Epithelial cell of prostate (primary cell): ENCODE measurements around the gene MRPL55.

Source experiments
- DNase-seq: peaks from one replicate; pipeline ENCODE4 v3.0.0-alpha.2; 2011; ENCODE audit warnings: low read depth, low spot score
- H3K27ac ChIP-seq: fragments of 450-650 bp; 2 replicates; pipeline ENCODE4 v1.5.1; 2017; ENCODE audit warnings: mild to moderate bottlenecking

The MRPL55 gene

DNA sequence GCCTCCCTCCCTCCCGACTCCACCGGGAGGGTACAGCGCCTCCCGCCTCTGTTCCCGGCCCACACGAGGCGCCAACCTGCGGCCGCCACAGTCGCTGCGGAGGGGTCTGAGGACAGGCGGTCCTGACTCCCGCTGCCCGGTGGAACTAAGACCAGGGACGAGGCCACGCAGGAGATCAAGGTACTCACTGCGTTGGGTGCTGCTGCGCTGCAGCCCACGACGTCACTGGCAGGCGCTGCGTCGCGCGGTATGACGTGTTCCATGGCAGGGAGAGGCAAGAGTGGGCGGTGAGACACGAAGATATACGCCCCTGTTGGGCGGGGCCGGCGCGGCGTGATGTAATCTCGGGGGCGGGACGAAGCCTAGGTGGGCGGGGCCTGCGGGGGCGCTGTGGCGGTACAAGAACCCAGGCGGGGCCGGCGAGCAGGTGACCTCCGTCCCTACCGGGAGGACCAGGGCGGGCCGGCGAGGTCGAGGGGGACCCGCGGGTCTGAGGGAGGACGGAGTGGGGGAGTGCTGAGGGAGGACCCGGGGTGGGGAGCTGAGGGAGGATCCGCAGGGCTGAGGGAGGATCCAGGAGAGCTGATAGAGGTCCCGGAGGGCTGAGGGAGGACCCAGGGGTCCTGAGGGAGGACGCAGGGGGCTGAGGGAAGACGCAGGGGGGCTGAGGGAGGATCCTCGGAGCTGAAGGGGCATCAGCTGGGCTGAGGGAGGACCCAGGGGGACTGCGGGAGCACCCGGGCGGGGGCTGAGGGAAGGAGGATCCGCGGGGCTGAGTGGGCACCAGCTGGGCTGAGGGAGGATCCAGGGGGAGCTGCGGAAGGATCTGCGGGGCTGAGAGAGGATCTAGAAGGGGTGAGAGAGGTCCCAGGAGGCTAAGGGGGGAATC lies at the start of gene MRPL55:
TSS of gene MRPL55 (minus strand) at position 227 of the 889 bp plus-strand sequence. CDS start 1,039 bp downstream, outside the sequence.
- DNase-seq, result peak; percentile 83

DNA sequence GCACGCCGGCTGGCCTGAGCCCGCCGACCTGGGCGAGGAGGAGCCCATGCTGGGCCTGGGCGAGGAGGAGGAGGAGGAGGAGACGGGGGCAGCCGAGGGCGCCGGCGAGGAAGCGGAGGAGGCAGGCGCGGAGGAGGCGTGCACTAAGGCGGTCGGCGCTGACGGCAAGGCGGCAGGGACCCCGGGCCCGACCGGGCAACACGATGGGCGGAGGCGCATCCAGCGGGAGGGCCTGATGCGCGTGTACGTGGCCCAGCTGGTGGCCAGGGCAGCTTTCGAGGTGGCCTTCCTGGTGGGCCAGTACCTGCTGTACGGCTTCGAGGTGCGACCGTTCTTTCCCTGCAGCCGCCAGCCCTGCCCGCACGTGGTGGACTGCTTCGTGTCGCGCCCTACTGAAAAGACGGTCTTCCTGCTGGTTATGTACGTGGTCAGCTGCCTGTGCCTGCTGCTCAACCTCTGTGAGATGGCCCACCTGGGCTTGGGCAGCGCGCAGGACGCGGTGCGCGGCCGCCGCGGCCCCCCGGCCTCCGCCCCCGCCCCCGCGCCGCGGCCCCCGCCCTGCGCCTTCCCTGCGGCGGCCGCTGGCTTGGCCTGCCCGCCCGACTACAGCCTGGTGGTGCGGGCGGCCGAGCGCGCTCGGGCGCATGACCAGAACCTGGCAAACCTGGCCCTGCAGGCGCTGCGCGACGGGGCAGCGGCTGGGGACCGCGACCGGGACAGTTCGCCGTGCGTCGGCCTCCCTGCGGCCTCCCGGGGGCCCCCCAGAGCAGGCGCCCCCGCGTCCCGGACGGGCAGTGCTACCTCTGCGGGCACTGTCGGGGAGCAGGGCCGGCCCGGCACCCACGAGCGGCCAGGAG lies 49.3 kb upstream of the MRPL55 start:
- DNase-seq, result no peak
- no peak overlapping the region for H3K27ac ChIP-seq

More for the DNA sequence above, at the start of gene MRPL55:
- H3K27ac ChIP-seq, result peak within 1 kb of the TSS; percentile 59

DNA sequence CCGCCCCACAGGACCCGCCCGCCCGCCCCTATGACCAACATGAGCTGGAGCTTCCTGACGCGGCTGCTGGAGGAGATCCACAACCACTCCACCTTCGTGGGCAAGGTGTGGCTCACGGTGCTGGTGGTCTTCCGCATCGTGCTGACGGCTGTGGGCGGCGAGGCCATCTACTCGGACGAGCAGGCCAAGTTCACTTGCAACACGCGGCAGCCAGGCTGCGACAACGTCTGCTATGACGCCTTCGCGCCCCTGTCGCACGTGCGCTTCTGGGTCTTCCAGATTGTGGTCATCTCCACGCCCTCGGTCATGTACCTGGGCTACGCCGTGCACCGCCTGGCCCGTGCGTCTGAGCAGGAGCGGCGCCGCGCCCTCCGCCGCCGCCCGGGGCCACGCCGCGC lies 48.6 kb upstream of the MRPL55 start:
- DNase-seq, result no peak
- no peak overlapping the region for H3K27ac ChIP-seq

DNA sequence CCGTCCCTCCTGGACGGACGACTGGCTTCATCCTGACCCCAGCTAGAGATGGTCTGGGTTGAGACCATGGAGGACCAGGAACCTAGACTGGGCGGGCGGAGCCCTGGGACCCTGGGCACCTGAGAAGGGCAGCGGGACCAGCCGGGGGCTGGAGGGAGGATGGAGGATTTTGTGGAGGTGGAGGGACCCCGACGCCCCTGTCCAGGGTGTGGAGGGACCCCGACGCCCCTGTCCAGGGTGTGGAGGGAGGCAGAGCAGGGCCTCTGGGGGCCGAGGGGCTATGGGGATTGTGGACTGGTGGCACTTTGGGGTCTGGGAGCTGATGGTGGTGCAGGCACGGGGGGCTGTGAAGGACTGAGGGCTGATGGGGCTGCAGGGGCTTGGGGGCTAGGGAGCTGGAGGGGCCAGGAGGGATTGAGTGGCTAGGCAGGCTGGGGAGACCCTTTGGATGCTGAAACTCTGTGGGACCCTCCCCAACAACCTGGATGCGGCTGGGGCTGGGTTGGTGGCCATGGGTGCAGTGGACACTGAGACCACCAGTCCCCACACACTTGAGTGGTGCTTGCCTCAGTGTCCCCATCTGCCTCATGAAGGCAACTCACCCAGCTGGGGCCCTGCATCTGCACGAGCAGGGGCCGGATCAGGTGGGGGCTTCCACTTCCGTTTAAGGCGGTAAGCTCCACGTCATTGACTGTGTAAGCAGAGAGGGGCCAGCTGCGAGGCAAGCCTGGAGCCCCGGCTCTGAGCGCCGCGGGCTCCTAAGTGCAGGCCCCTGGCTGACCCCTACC lies 48.0 kb upstream of the MRPL55 start:
- DNase-seq, result no peak
- H3K27ac ChIP-seq, result no peak overlapping the region

DNA sequence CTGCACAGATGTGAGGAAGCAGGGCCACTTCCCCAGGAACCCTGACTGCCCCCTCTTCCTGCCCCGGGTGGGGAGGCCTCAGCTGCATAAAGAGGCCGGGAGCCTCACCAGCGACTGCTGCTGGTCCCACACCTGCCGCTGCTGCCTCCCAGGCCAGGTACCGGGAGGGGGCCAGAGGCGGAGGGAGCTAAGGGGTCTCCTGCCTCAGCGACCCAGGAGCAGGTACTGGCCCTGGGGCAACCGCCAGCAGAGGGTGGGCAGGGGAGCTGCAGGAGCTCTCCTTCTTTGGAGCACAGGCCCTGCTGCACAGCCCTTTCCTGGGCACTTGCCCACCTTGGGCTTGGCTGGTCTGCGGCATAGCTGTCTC lies 47.4 kb upstream of the MRPL55 start:
- DNase-seq, result no peak

DNA sequence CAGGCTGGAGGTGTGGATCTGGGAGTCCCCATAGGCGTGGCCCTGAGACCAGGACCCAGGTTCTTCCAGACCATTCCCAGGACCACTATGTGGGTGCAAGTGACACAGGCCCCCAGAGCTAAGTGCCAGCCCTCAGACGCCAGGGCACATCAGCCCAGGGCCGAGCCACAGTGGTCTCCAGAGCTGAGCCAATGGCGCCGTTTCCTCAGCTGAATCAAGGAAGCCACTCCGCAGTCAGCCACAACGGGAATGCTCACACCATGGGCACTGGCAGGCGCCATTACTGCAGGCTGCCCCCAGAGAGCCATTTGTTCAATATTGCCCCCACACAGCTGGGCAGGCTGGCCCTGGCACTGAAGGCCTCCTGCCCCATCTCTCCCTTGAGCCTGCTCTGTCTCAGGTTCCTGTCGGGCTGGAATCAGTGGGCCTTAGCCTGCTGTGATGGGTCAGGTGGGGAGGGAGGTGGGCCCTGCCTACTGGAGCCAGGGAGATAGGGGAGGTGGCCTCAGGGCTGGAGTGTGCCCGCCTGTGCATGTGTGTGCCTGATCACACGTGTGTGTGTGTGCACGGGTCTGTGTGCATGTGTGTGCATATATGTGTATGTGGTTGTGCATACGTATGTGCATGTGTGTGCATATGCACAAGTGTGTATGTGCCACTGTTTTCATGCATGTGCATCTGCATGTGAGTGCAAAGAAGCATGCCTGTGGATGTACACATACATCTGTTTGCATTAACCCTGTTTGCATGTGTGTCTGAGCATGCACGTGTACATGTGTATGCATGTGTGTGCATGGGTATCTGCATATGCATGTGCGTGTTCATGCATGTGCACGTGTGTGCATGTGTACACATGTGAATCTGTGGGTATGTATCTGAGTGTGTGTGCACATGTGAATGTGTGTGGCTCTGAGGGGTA lies 46.8 kb upstream of the MRPL55 start:
- DNase-seq, result no peak

More for the DNA sequence above, 47.4 kb upstream of the MRPL55 start:
- H3K27ac ChIP-seq, result no peak overlapping the region

DNA sequence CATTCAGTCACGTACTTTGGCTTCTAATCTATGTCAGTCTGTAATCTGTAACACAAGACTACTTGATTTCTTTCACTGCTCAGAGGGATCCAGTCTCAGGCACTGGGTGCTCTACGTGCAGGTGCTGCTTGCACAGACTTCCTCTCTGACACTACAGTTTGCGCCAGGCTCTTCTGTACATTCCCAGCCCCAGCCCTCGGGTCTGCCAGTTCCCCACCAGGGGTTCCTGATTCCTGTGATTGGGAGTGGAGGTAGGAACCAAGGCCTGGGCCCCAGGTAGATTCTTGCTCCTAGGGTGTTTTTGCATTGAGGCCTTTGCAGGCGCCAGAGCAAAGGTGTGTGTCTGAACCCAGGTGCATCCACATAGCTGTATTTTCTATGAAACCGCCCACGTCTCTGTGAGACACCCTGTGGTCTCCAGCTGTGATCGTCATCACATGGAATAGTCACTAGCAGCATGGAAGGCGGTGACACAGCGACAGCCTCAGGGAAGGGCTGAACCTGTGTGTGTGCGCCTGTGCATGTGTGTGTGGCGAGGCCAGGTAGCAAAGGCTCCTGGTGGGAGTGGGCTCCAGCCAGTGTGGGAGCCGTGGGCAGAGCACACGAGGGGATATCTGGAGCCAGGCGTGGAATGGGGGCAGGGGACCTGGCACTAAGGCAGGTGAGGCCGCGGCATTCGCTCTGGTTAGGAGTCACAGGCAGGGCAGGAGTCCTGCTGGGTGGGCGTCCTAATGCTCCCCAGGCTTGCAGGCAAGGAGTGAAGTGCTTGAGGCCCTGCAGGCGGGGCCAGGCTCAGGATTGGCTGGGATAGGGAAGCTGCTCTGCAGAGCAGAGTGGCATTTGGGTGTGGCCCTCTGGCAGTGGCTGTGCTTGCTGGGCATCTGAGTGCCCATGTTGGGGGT lies 45.8 kb upstream of the MRPL55 start:
- DNase-seq, result no peak
- H3K27ac ChIP-seq, result peak overlapping the region; percentile 9

More for the DNA sequence above, 46.8 kb upstream of the MRPL55 start:
- no peak overlapping the region for H3K27ac ChIP-seq

DNA sequence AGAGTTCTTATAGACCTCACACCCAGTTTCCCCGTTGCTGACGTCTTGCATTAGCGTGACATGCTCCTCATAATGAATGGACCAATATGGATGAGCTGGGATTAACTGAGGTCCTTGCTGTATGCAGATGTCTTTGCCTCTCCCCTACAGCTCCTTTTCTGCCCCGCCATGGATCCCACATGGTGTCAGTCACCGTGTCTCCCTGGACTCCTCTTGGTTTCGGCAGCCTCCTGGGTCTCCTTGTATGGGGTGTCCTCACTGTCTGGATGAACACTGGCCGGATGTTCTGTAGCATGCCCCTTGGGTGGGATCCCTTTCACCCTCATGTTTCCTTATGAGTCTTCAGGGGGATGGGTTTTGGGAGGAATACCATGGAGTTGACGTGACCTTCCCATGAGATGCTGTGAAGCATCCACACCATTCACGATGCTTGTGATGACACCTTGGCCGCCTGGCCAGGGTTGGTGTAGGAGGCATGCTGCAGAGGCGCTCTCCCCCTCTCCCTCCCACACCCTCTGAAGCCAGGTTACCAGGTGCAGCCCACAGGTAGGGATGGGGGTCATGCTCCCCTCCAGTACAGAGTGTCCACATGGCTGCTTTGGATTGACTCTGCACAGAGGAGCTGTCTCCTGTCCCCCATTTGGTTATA lies 45.0 kb upstream of the MRPL55 start:
- no peak for DNase-seq
- H3K27ac ChIP-seq, result peak overlapping the region; percentile 9

DNA sequence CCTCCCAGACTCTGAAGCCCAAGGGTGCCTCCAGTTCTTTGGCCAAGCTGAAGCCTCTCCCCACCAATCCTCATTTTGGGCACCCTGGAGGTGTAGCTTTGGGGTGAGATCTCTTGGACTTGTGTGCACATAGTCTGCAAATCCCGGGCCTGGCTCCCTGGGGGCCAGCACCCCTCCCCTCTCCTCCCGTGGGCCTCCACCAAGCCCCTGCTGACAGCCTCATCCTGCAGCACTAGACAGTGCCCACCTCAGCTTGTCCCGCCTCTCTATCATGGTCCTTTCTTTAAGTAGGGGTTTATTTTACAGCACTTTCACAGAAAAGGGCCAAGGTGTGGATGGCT lies 43.8 kb upstream of the MRPL55 start:
- H3K27ac ChIP-seq, result no peak overlapping the region
- DNase-seq, result no peak

DNA sequence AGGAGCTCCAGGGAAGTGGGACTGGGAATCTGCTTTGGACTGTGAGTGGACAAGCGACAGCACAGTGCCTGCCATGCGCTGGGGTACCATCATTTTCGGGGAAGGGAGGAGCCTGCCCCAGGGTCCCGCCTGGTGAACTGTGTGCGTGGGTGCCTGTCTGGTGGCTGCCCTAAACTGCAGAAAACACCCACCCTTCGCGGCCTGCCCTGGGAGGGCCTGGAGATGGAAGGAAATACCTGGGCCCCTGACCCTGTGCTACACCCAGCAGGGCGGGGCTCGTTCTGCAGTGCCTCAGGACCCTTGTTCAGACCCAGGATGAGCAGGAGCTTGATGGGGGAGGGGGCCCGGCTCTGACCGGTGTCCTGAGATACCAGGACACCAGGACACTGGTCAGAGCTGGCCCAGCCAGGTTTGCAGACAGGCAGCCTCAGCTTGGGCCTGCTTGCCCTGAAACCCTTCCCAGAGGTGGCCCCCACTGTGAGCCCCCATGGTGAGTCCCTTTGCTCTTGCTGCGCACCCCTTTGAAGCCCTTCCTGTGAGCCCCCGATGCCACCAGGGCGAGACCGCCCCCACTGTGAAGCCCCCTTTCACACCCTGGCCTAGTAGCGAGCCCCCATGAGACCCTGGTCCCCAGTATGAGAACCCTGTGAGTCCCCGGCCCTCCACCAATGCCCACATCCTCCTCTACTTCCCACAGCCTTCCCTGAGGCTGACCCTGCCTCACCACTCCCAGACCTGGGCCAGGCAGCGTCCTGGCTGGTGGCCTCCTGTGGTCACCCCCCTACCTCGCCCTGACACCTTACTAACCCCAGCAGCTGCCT lies 43.2 kb upstream of the MRPL55 start:
- no peak for DNase-seq
- no peak overlapping the region for H3K27ac ChIP-seq

DNA sequence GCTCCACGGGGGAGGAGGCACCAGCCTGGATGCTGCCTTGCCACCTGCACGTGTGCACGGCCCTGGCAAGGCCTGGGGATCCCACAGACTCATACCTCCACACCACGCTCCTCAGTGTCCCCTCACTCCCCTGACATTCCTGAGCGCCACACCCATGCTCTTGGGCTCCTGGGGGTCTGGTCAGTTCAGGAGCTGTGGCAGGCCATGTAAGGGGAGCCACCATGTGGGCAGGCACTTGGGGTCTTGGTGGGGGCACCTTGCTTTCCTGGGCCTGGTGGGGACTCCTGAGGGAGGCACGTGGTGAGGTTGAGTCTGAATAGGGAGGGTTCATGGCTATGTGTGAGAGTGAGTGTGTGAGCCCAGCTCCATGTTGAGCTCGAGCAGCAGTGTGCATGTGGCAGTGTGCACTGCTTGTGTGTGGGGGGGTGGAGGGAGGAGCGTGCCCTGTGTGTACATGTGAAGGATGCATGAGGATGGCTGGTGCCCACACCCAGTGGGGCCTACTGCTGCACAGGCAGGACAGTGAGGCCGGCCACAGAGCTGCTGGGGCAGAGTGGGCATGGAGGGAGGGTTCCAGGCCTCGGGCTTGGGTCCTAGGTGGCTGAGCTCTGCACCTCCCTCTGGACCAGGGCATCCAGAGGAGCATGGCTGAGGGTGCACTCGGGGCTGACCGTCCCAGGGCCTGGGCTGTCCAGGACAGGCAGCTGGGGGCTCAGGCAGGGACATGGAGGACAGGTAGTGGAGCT lies 42.3 kb upstream of the MRPL55 start:
- H3K27ac ChIP-seq, result peak overlapping the region; percentile 61
- DNase-seq, result no peak

DNA sequence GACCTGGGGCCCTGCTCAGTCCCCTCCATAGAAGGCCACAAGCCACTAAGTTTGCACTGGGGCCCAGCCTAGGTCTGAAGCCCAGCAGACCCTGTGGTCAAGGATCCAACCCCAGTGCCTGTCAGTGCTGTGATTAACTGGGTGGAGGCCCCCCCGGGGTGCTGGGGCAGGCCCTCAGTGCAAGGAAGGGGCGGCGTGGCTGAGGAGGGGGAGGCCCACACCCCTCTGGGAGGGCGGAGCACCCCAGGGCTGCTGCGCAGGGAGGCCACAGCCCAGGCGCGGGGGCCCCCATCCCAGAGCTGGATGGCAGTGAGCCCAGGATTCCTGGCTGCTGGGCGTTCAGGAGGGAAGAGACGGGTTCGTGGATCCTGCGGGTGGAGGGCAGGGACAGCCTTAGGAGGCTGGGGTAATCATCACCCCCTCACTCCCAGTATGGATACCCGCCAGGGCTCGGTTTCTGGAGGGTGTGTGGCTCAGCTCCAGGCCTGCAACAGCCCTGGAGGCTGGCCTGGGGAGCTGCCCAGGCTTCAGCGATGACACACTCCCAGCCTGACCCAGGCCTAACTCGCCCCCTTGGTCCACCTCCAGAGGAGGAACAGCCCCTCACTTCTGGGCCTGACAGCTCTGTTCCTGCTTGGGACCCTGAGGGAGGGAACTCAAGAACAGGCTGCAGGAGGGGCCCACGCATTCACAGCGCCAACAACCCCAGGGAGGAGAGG lies 41.5 kb upstream of the MRPL55 start:
- DNase-seq, result no peak
- peak overlapping the region; percentile 61 for H3K27ac ChIP-seq

DNA sequence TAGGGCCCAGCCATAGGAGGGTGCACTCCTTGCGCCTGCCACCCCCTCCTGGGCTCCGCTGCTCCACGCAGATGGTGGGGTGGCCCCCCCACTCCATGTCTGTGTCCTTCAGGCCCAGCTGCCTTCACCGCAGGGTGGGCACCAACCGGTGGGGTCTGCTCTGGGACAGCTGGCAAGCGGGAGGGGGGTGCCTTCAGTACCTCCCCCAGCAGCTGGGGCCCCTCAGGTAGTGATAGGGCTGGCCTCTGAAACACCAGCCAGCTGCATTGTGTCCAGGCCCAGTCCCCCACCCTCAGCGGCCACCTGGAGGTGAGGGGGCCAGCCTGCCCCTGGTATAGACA lies 41.0 kb upstream of the MRPL55 start:
- no peak for DNase-seq
- H3K27ac ChIP-seq, result peak overlapping the region; percentile 61

DNA sequence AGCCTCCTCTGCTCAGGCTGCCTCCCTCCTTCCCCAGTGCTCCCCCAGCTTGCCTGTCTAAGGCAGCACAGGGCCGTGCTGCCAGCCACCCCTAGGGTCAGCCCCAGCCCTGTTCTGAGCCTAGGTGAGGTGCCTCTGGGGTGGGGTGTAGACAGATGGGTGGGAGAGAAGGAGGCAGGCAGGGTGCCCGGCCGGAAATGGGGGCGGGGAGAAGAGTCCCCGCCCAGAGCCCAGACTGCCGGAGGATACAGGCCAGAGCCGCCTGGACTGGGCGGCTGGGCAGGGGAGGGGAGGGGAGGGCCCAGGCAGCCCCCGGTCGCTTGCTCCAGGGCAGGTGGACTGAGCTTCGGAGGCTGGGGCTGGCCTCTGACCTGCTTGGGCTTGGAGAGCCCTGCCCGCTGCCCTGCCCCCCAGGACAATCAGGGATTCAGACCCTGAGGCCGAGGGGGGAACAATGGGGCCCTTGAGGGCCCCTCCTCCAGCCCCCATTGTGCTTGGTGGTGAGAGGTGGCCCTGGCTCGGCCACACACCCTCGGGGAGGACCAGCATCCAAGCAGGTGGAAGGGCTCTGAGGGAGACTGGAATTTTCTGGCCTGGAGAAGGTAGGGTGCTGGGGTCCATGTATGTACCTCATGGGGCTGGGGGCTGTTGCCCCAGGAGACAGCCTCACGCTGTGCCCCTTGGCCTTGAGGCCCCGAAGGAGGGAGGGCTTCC lies 40.5 kb upstream of the MRPL55 start, which contains the start of gene GJC2:
TSS of gene GJC2 (plus strand) at position 525 of the 714 bp plus-strand sequence. CDS start 7,829 bp downstream, outside the sequence.
- H3K27ac ChIP-seq, result peak within 1 kb of the TSS; percentile 61
- no peak for DNase-seq

DNA sequence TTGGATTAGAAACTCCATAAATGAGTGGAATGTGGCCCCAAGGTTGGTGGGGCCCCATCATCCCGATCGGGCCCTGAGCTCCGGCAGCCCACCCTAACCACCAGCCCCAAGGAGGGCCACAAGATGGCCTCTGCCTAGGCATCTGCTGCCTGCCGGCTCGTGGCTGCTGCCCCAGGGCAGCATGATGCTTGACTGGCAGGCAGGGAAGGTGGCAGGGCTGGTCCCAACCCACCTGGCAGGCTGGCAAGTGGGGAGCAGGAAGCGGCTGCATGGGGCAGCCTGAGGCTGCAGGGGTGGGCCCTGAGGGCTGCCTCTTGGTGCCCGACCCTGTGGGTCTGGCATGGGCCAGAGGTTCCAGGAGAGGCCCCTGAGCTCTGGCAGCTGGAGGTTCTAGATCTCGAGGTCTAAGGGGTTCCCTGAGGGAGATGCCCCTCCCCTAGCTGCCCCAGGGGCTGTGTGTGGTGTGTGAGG lies 39.9 kb upstream of the MRPL55 start:
- no peak for DNase-seq
- peak overlapping the region; percentile 61 for H3K27ac ChIP-seq
